Fibroblast of villous mesenchyme (primary cell): ENCODE measurements around the gene CLEC3A. TPM values are rescaled to one million over a fixed set of nuclear protein-coding genes. Genes with fewer than 3 reads are reported as not detected.

Experiments used
- DNase-seq: peaks from one replicate; pipeline ENCODE4 v3.0.0-alpha.2; 2010; ENCODE audit warnings: low read depth
- H3K4me3 ChIP-seq: 2 replicates; pipeline ENCODE4 v1.5.1; 2011; ENCODE audit warnings: low read depth, mild to moderate bottlenecking, low read length
- CTCF ChIP-seq: IDR thresholded peaks from 2 replicates; pipeline ENCODE4 v1.5.1; 2012; ENCODE audit warnings: low read depth, mild to moderate bottlenecking, low read length; ENCODE audit not compliant: insufficient read depth
- total RNA-seq: library from RNA; depleted of rRNA; stranded (reverse); fragments of >200 nt; gene quantifications from 2 replicates; pipeline ENCODE4 v1.2.3, GENCODE V29; 2012

Gene CLEC3A
- total RNA-seq, 1 donor, result not detected

GRCh38 chr16:78028018-78028417 is 5.7 kb downstream of the CLEC3A start:
- no peak overlapping the region for H3K4me3 ChIP-seq
- DNase-seq, result no peak
- no peak for TF ChIP-seq CTCF

- TF ChIP-seq CTCF, result no peak
- no peak for DNase-seq
- H3K4me3 ChIP-seq, result no peak overlapping the region
Measured at GRCh38 chr16:78034530-78034929, 12.2 kb downstream of the CLEC3A start.

- TF ChIP-seq CTCF, result no peak
- H3K4me3 ChIP-seq, result no peak overlapping the region
- no peak for DNase-seq
Measured at GRCh38 chr16:78035012-78035411, 12.7 kb downstream of the CLEC3A start.

GRCh38 chr16:78040396-78040795 is 18.0 kb downstream of the CLEC3A start:
- TF ChIP-seq CTCF, result no peak
- H3K4me3 ChIP-seq, result no peak overlapping the region
- DNase-seq, result no peak

GRCh38 chr16:78045865-78046581 is 23.7 kb downstream of the CLEC3A start:
- DNase-seq, result peak; percentile 72
- no peak overlapping the region for H3K4me3 ChIP-seq
- TF ChIP-seq CTCF, result peak; percentile 17

GRCh38 chr16:78048319-78048718 is 26.0 kb downstream of the CLEC3A start:
- no peak overlapping the region for H3K4me3 ChIP-seq
- no peak for TF ChIP-seq CTCF
- no peak for DNase-seq
